Stimulated activated CD4-positive, alpha-beta T cell treated with anti-CD3 and anti-CD28 coated beads, Interleukin-15, amount 100 ng/mL, for 48 hours (primary cell): Measurements from ENCODE around the gene NENF.
A peak's percentile ranks its signal among the peaks of the same experiment; 100 is the strongest.
"Not testable (repeated sequence)": the region's sequence is repeated elsewhere in the genome, so short reads cannot be mapped to it uniquely, and the experiment has no call there.

ENCODE experiments used
- DNase-seq, 2 donors: peaks; one replicate each; pipeline ENCODE4 v3.0.0-alpha.2; 2020; ENCODE audit warnings: low read depth in 2 of 2

NENF gene

GRCh38 chr1:212459656-212460055, 26.9 kb downstream of the NENF start:
- DNase-seq, result no peak

- no peak for DNase-seq
These were observed 27.7 kb downstream of the NENF start for GRCh38 chr1:212460376-212460775.

- DNase-seq, result no peak
These were observed 29.4 kb downstream of the NENF start for GRCh38 chr1:212461916-212462660.

GRCh38 chr1:212463565-212464285, 31.0 kb downstream of the NENF start:
- DNase-seq, result no peak

GRCh38 chr1:212465311-212465710, 32.6 kb downstream of the NENF start:
- DNase-seq, result no peak

- no peak for DNase-seq
These were observed 33.7 kb downstream of the NENF start for GRCh38 chr1:212466437-212466836.

GRCh38 chr1:212466898-212467650, 34.4 kb downstream of the NENF start:
- DNase-seq, result no peak

- DNase-seq, result no peak
These were observed 35.2 kb downstream of the NENF start for GRCh38 chr1:212467843-212468482.

GRCh38 chr1:212470059-212470458, 37.3 kb downstream of the NENF start:
- no peak for DNase-seq

GRCh38 chr1:212471286-212471685, 38.6 kb downstream of the NENF start:
- DNase-seq, result no peak

- no peak for DNase-seq
These were observed 39.4 kb downstream of the NENF start for GRCh38 chr1:212471891-212472675.

- DNase-seq, result no peak
These were observed 41.0 kb downstream of the NENF start for GRCh38 chr1:212473729-212474128.

GRCh38 chr1:212475151-212475550, 42.4 kb downstream of the NENF start:
- no peak for DNase-seq

GRCh38 chr1:212475831-212476230, 43.1 kb downstream of the NENF start:
- not testable (repeated sequence) for DNase-seq

GRCh38 chr1:212477014-212477679, 44.4 kb downstream of the NENF start:
- DNase-seq, result peak; percentile 56 to 69

- no peak for DNase-seq
These were observed 45.2 kb downstream of the NENF start for GRCh38 chr1:212477680-212478466.

GRCh38 chr1:212478467-212479025, 45.8 kb downstream of the NENF start:
- DNase-seq, result no peak

GRCh38 chr1:212479188-212479587, 46.5 kb downstream of the NENF start:
- DNase-seq, result no peak

- DNase-seq, result not testable (repeated sequence)
These were observed 48.2 kb downstream of the NENF start for GRCh38 chr1:212480711-212481437.
